MCF 10A (cell line): ENCODE results near the gene BSND. TPM values are rescaled to one million over a fixed set of nuclear protein-coding genes. Genes with fewer than 3 reads are reported as not detected.

ENCODE experiments used
- BruUV-seq: library from RNA; stranded (reverse); fragments of 400-500 nt; replicated peaks from 2 replicates; lab custom pipeline; 2021; lab: Mats Ljungman, UMichigan
- CTCF ChIA-PET: fragments of 300-600 bp; sonication (Branson Sonifier 250); formaldehyde crosslinking; extraction: SDS; loops from one replicate; lab custom pipeline; 2021; ENCODE audit warnings: antibody characterized with exemption, inconsistent platforms; lab: Yijun Ruan, JAX
- POLR2A ChIA-PET: fragments of 300-600, 350-650 bp; sonication (Branson Sonifier 250); formaldehyde crosslinking; extraction: SDS; loops from one replicate; lab custom pipeline; 2020; ENCODE audit warnings: antibody characterized with exemption, inconsistent platforms; lab: Yijun Ruan, JAX
- DNase-seq: peaks from one replicate; pipeline ENCODE4 v3.0.0-alpha.2; 2018; ENCODE audit not compliant: unreplicated experiment
- H3K27ac Mint-ChIP-seq: one replicate; pipeline ENCODE4 v1.8.0; 2022; ENCODE audit warnings: mild to moderate bottlenecking, low read depth, mixed read lengths; ENCODE audit not compliant: unreplicated experiment
- H3K27me3 Mint-ChIP-seq: one replicate; pipeline ENCODE4 v1.8.0; 2022; ENCODE audit warnings: mixed read lengths; ENCODE audit not compliant: insufficient read depth, unreplicated experiment
- H3K36me3 Mint-ChIP-seq: one replicate; pipeline ENCODE4 v1.8.0; 2022; ENCODE audit warnings: mild to moderate bottlenecking, moderate library complexity, mixed read lengths; ENCODE audit not compliant: insufficient read depth, unreplicated experiment
- H3K4me1 Mint-ChIP-seq: one replicate; pipeline ENCODE4 v1.8.0; 2022; ENCODE audit warnings: mixed read lengths; ENCODE audit not compliant: insufficient read depth, unreplicated experiment
- H3K4me3 Mint-ChIP-seq: one replicate; pipeline ENCODE4 v1.8.0; 2022; ENCODE audit warnings: mild to moderate bottlenecking, moderate library complexity, mixed read lengths; ENCODE audit not compliant: unreplicated experiment
- H3K9me3 Mint-ChIP-seq: one replicate; pipeline ENCODE4 v1.8.0; 2022; ENCODE audit warnings: mixed read lengths; ENCODE audit not compliant: unreplicated experiment
- CTCF ChIP-seq: fragments of 200-600 bp; IDR thresholded peaks from one replicate; pipeline ENCODE4 v1.8.0; 2022; ENCODE audit warnings: antibody characterized with exemption, mild to moderate bottlenecking; ENCODE audit not compliant: unreplicated experiment
- intact Hi-C: fragments of 100-400 bp; cut with micrococcal nuclease; formaldehyde crosslinking; loops from 2 replicates; pipeline ENCODE4 v1.14.1; 2022
- total RNA-seq: library from RNA; stranded (reverse); gene quantifications from 2 replicates; pipeline ENCODE4 v1.2.3, GENCODE V29; 2022

The BSND gene
- total RNA-seq, 1 experiment from 2014 or later, result not detected

DNA sequence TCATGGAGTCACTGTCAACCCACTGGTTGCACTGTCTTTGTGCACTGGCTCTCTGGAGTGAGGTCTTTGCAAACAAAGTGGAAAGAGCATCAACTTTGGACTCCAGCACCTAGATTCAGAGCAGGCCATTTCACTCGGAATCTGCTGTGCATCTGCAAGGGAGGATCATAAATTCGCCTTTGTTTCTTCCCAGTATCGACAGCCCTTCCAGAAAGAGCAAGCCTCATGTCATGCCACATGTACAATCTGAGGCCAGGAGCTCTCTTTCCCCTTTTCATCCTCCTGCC, 39.8 kb downstream of the BSND start:
- Mint-ChIP-seq H3K36me3 (no peaks in the 10 kb centered on the region), H3K4me1 (no peaks in the 10 kb centered on the region), H3K4me3 (no peak overlapping the region), H3K27me3 (peaks cover 65% of the 10 kb centered on the region), H3K27ac (no peak overlapping the region), H3K9me3 (no peaks in the 10 kb centered on the region)
- no peak for DNase-seq
- BruUV-seq, result no TSS peak
- intact Hi-C loops, result no loop called here
- POLR2A ChIA-PET, result interaction anchor here (1.0 kb wide), 1 partner anchor 30 kb away, joined by 3 read pairs; no protein-coding TSS in a partner anchor
- TF ChIP-seq CTCF, result no peak
- CTCF ChIA-PET, result interaction anchor here (0.7 to 1.3 kb wide), 2 partner anchors 17 to 1442 kb away, joined by 3 to 4 read pairs; no protein-coding TSS in a partner anchor

DNA sequence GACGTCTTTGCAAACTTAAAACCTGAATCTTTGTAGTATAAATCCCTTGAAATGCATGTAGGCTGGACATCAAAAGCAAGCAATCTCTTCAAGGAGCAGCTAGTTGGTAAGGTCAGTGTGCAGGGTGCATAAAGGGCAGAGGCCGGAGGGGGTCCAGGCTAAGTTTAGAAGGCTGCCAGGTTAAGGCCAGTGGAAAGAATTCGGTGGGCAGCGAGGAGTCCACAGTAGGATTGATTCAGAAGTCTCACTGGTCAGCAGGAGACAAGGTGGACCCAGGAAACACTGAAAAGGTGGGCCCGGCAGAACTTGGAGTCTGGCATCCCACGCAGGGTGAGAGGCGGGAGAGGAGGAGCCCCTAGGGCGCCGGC, 40.2 kb downstream of the BSND start:
- ChIA-PET CTCF (interaction anchor here (0.7 to 1.3 kb wide), 2 partner anchors 17 to 1442 kb away, joined by 3 to 4 read pairs; no protein-coding TSS in a partner anchor), POLR2A (no interaction called here)
- no peaks in the 10 kb centered on the region for H3K4me1 Mint-ChIP-seq
- no peaks in the 10 kb centered on the region for H3K36me3 Mint-ChIP-seq
- H3K9me3 Mint-ChIP-seq, result no peaks in the 10 kb centered on the region
- no peak for TF ChIP-seq CTCF
- H3K4me3 Mint-ChIP-seq, result no peak overlapping the region
- intact Hi-C loops, result no loop called here
- H3K27ac Mint-ChIP-seq, result no peak overlapping the region
- H3K27me3 Mint-ChIP-seq, result peaks cover 65% of the 10 kb centered on the region
- no TSS peak for BruUV-seq
- DNase-seq, result no peak

DNA sequence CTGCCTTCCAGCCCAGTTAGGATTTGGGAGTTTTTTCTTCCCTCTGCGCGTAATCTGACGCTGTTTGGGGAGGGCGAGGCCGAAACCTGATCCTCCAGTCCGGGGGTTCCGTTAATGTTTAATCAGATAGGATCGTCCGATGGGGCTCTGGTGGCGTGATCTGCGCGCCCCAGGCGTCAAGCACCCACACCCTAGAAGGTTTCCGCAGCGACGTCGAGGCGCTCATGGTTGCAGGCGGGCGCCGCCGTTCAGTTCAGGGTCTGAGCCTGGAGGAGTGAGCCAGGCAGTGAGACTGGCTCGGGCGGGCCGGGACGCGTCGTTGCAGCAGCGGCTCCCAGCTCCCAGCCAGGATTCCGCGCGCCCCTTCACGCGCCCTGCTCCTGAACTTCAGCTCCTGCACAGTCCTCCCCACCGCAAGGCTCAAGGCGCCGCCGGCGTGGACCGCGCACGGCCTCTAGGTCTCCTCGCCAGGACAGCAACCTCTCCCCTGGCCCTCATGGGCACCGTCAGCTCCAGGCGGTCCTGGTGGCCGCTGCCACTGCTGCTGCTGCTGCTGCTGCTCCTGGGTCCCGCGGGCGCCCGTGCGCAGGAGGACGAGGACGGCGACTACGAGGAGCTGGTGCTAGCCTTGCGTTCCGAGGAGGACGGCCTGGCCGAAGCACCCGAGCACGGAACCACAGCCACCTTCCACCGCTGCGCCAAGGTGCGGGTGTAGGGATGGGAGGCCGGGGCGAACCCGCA, 40.8 kb downstream of the BSND start, which contains the start of gene PCSK9:
TSS of gene PCSK9 (plus strand) at position 207 of the 741 bp plus-strand sequence. CDS start at position 497, 290 bp downstream.
- intact Hi-C loops, result no loop called here
- H3K27me3 Mint-ChIP-seq, result peaks cover 65% of the 10 kb centered on the region
- CTCF ChIA-PET, result no interaction called here
- no peaks in the 10 kb centered on the region for H3K9me3 Mint-ChIP-seq
- TF ChIP-seq CTCF, result no peak
- BruUV-seq, result no TSS peak
- no peaks in the 10 kb centered on the region for H3K36me3 Mint-ChIP-seq
- no peaks in the 10 kb centered on the region for H3K4me1 Mint-ChIP-seq
- no peak within 1 kb of the TSS for H3K27ac Mint-ChIP-seq
- POLR2A ChIA-PET, result no interaction called here
- no peak within 1 kb of the TSS for H3K4me3 Mint-ChIP-seq
- no peak for DNase-seq

DNA sequence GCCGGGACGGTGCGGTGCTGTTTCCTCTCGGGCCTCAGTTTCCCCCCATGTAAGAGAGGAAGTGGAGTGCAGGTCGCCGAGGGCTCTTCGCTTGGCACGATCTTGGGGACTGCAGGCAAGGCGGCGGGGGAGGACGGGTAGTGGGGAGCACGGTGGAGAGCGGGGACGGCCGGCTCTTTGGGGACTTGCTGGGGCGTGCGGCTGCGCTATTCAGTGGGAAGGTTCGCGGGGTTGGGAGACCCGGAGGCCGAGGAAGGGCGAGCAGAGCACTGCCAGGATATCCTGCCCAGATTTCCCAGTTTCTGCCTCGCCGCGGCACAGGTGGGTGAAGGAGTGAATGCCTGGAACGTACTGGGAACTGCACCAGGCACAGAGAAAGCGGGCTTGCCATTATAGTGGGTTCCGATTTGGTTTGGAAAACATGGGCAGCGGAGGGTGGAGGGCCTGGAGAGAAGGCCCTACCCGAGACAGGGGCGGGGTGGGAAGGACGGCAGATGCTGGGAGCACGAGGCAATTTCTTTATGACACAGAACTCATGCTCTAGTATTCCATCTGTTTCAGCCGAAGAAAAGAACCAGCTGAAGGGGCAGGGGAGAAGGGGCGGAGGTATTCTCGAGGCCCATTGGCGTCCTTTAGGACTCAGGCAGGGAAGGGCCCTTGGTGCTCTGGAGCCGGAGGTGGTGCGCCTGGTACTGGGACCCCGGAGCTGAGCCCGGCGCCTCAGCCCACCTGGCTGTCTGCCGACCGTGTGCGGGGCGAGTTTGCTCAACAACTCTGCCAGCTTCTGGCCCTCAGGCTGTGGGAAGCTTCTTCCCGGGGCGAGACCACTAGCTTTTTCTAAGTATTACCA, 41.6 kb downstream of the BSND start:
- Mint-ChIP-seq H3K4me1 (no peaks in the 10 kb centered on the region), H3K27me3 (peaks cover 64% of the 10 kb centered on the region), H3K27ac (no peak overlapping the region), H3K36me3 (no peaks in the 10 kb centered on the region), H3K4me3 (no peak overlapping the region), H3K9me3 (no peaks in the 10 kb centered on the region)
- no peak for TF ChIP-seq CTCF
- CTCF ChIA-PET, result interaction anchor here (0.7 kb wide), 1 partner anchor 95 kb away, joined by 3 read pairs; no protein-coding TSS in a partner anchor
- POLR2A ChIA-PET, result no interaction called here
- intact Hi-C loops, result no loop called here
- no peak for DNase-seq
- BruUV-seq, result no TSS peak
